Tibial nerve (tissue), 4 donors: ENCODE data around the gene SETX.

Experiments used
- EP300 ChIP-seq, 2 donors: sonication (generic); formaldehyde crosslinking; IDR thresholded peaks; one replicate each; pipeline ENCODE4 v1.6.1; 2017; ENCODE audit warnings: antibody characterized with exemption in 2 of 2, mild to moderate bottlenecking in 1 of 2
- POLR2A ChIP-seq, 2 donors: fragments of 450-650 bp; IDR thresholded peaks; one replicate each; pipeline ENCODE4 v1.6.1; 2017; ENCODE audit warnings: antibody characterized with exemption in 2 of 2, mild to moderate bottlenecking in 2 of 2, moderate library complexity in 2 of 2
- TF ChIP-seq, protein P1 (sequence below), 5 experiments: fragments of 200-600 bp in 3 of 5; fragments of 450-650 bp in 2 of 5; sonication (generic) in 3 of 5; IDR thresholded peaks; one replicate each; pipeline ENCODE4 v1.5.1; 2016 to 2019; ENCODE audit warnings: antibody characterized with exemption in 5 of 5, mild to moderate bottlenecking in 3 of 5, moderate library complexity in 2 of 5

GRCh38 chr9:132233138-132233537, 121.6 kb downstream of the SETX start:
- TF ChIP-seq, protein P1, sequence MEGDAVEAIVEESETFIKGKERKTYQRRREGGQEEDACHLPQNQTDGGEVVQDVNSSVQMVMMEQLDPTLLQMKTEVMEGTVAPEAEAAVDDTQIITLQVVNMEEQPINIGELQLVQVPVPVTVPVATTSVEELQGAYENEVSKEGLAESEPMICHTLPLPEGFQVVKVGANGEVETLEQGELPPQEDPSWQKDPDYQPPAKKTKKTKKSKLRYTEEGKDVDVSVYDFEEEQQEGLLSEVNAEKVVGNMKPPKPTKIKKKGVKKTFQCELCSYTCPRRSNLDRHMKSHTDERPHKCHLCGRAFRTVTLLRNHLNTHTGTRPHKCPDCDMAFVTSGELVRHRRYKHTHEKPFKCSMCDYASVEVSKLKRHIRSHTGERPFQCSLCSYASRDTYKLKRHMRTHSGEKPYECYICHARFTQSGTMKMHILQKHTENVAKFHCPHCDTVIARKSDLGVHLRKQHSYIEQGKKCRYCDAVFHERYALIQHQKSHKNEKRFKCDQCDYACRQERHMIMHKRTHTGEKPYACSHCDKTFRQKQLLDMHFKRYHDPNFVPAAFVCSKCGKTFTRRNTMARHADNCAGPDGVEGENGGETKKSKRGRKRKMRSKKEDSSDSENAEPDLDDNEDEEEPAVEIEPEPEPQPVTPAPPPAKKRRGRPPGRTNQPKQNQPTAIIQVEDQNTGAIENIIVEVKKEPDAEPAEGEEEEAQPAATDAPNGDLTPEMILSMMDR (IDR thresholded peaks at IDR 0.05), result no peak
- no peak for TF ChIP-seq POLR2A (IDR thresholded peaks at IDR 0.05)
- no peak for TF ChIP-seq EP300 (IDR thresholded peaks at IDR 0.05)
